PC-9 (cell line): ENCODE results near the gene AFAP1L2. TPM values are rescaled to one million over a fixed set of nuclear protein-coding genes. Genes with fewer than 3 reads are reported as not detected.

Experiments
- BruUV-seq: library from RNA; stranded (reverse); fragments of 400-500 nt; replicated peaks from 2 replicates; lab custom pipeline; 2021; lab: Mats Ljungman, UMichigan
- CTCF ChIA-PET: fragments of 300-600 bp; sonication (Branson Sonifier 250); formaldehyde crosslinking; loops from one replicate; lab custom pipeline; 2022; ENCODE audit warnings: antibody characterized with exemption; lab: Charles Lee
- POLR2A ChIA-PET: fragments of 300-600 bp; sonication (Branson Sonifier 250); formaldehyde crosslinking; loops from one replicate; lab custom pipeline; 2022; ENCODE audit warnings: antibody characterized with exemption; ENCODE audit not compliant: unreplicated experiment; lab: Charles Lee
- DNase-seq, 2 experiments: peaks; one replicate each; pipeline versions ENCODE4 v3.0.0 to v3.0.0-alpha.2; 2015 to 2022; ENCODE audit warnings: mixed read lengths in 1 of 2
- H2AFZ ChIP-seq: fragments of 200-600 bp; sonication (generic); 2 replicates; pipeline ENCODE4 v1.8.1; 2017; ENCODE audit warnings: antibody characterized with exemption
- H3F3A ChIP-seq: fragments of 200-600 bp; sonication (generic); 2 replicates; pipeline ENCODE4 v1.8.1; 2017; ENCODE audit warnings: antibody characterized with exemption, mild to moderate bottlenecking, low read depth; ENCODE audit not compliant: insufficient read depth
- H3K27ac ChIP-seq: fragments of 200-600 bp; sonication (generic); 2 replicates; pipeline ENCODE4 v1.6.1; 2016; ENCODE audit warnings: mixed run types
- H3K27me3 ChIP-seq: fragments of 200-600 bp; sonication (generic); 2 replicates; pipeline ENCODE4 v1.6.1; 2016; ENCODE audit warnings: low read depth, mixed run types; ENCODE audit not compliant: insufficient read depth
- H3K36me3 ChIP-seq: fragments of 200-600 bp; sonication (generic); 2 replicates; pipeline ENCODE4 v1.6.1; 2016; ENCODE audit warnings: low read depth, mixed run types
- H3K4me1 ChIP-seq: fragments of 200-600 bp; sonication (generic); replicated peaks from 2 replicates; pipeline ENCODE4 v1.6.1; 2016; ENCODE audit warnings: mixed run types; ENCODE audit not compliant: insufficient read depth
- H3K4me2 ChIP-seq: fragments of 200-600 bp; sonication (generic); 2 replicates; pipeline ENCODE4 v1.6.1; 2017; ENCODE audit warnings: mixed run types
- H3K4me3 ChIP-seq: fragments of 200-600 bp; sonication (generic); 2 replicates; pipeline ENCODE4 v1.6.1; 2016; ENCODE audit warnings: mixed run types
- H3K79me2 ChIP-seq: fragments of 200-600 bp; sonication (generic); 2 replicates; pipeline ENCODE4 v1.6.1; 2017; ENCODE audit warnings: low read depth, mixed run types
- H3K9me2 ChIP-seq: fragments of 200-600 bp; sonication (generic); 2 replicates; pipeline ENCODE4 v1.8.1; 2017; ENCODE audit warnings: mild to moderate bottlenecking; ENCODE audit not compliant: insufficient read depth
- H3K9me3 ChIP-seq: fragments of 200-600 bp; sonication (generic); 2 replicates; pipeline ENCODE4 v1.8.1; 2016; ENCODE audit warnings: low read depth; ENCODE audit not compliant: insufficient read depth
- H4K20me1 ChIP-seq: fragments of 200-600 bp; sonication (generic); 2 replicates; pipeline ENCODE4 v1.8.1; 2017; ENCODE audit not compliant: insufficient read depth
- CTCF ChIP-seq: fragments of 200-600 bp; sonication (generic); conservative IDR thresholded peaks from 2 replicates; pipeline ENCODE4 v1.6.1; 2017; ENCODE audit warnings: mixed run types, antibody characterized with exemption, mild to moderate bottlenecking, moderate library complexity
- EZH2 ChIP-seq: fragments of 200-600 bp; sonication (generic); IDR thresholded peaks from 2 replicates; pipeline ENCODE4 v1.8.0; 2017; ENCODE audit warnings: antibody characterized with exemption, low read depth
- intact Hi-C: fragments of 100-400 bp; cut with micrococcal nuclease; formaldehyde crosslinking; loops from one replicate; pipeline ENCODE4 v1.10.0; 2022; ENCODE audit not compliant: unreplicated experiment
- total RNA-seq: library from RNA; stranded (reverse); gene quantifications from 2 replicates; pipeline ENCODE4 v1.2.3, GENCODE V29; 2021

The AFAP1L2 gene
- total RNA-seq, 1 experiment from 2014 or later, result 35.4 TPM

- intact Hi-C loops, result no loop called here
- POLR2A ChIA-PET, result no interaction called here
- H3K9me2 ChIP-seq, result no peaks in the 10 kb centered on the region
Measured at GRCh38 chr10:114328441-114328812, 75.9 kb downstream of the AFAP1L2 start.

GRCh38 chr10:114327537-114328440 is 76.5 kb downstream of the AFAP1L2 start:
- H3F3A ChIP-seq, result no peaks in the 10 kb centered on the region
- no peak overlapping the region for H2AFZ ChIP-seq
- H3K4me1 ChIP-seq, result peaks cover 4% of the 10 kb centered on the region; the same call in 1 of the 2 replicates
- H3K4me3 ChIP-seq, result no peak overlapping the region
- H3K36me3 ChIP-seq, result 0 out of 2 replicates have a peak, but pooled peaks cover 2% of the 10 kb centered on the region
- TF ChIP-seq CTCF (no peak), EZH2 (no peak)
- DNase-seq, result no peak
- no peaks in the 10 kb centered on the region for H3K9me3 ChIP-seq
- intact Hi-C loops, result no loop called here
- no peaks in the 10 kb centered on the region for H3K9me2 ChIP-seq
- no peaks in the 10 kb centered on the region for H3K27me3 ChIP-seq
- H3K79me2 ChIP-seq, result no peaks in the 10 kb centered on the region
- ChIA-PET CTCF (no interaction called here), POLR2A (no interaction called here)
- H4K20me1 ChIP-seq, result no peaks in the 10 kb centered on the region
- BruUV-seq, result no TSS peak
- H3K4me2 ChIP-seq, result no peak overlapping the region
- H3K27ac ChIP-seq, result no peak overlapping the region

More at GRCh38 chr10:114328441-114328812, 75.9 kb downstream of the AFAP1L2 start:
- no peaks in the 10 kb centered on the region for H3K36me3 ChIP-seq
- H3F3A ChIP-seq, result no peaks in the 10 kb centered on the region
- H3K79me2 ChIP-seq, result no peaks in the 10 kb centered on the region
- H2AFZ ChIP-seq, result no peak overlapping the region
- no peaks in the 10 kb centered on the region for H4K20me1 ChIP-seq
- CTCF ChIA-PET, result no interaction called here
- H3K4me2 ChIP-seq, result no peak overlapping the region
- H3K27ac ChIP-seq, result no peak overlapping the region
- no peaks in the 10 kb centered on the region for H3K27me3 ChIP-seq
- H3K9me3 ChIP-seq, result no peaks in the 10 kb centered on the region
- H3K4me3 ChIP-seq, result no peak overlapping the region
- DNase-seq, result no peak
- BruUV-seq, result no TSS peak
- TF ChIP-seq EZH2 (no peak), CTCF (no peak)
- no peaks in the 10 kb centered on the region for H3K4me1 ChIP-seq

GRCh38 chr10:114326795-114327194 is 77.5 kb downstream of the AFAP1L2 start:
- intact Hi-C loops, result no loop called here
- H3F3A ChIP-seq, result no peaks in the 10 kb centered on the region; the same call in 1 of the 2 replicates
- no peaks in the 10 kb centered on the region for H3K79me2 ChIP-seq
- TF ChIP-seq EZH2 (no peak), CTCF (no peak)
- H3K9me3 ChIP-seq, result no peaks in the 10 kb centered on the region
- H2AFZ ChIP-seq, result no peak overlapping the region
- ChIA-PET POLR2A (no interaction called here), CTCF (no interaction called here)
- no peaks in the 10 kb centered on the region for H3K27me3 ChIP-seq
- no peak overlapping the region for H3K4me2 ChIP-seq
- DNase-seq, result no peak
- no peak overlapping the region for H3K27ac ChIP-seq
- 0 out of 2 replicates have a peak, but pooled peaks cover 5% of the 10 kb centered on the region for H3K36me3 ChIP-seq
- no peaks in the 10 kb centered on the region for H4K20me1 ChIP-seq
- BruUV-seq, result no TSS peak
- no peak overlapping the region for H3K4me3 ChIP-seq
- peaks cover 14% of the 10 kb centered on the region for H3K4me1 ChIP-seq
- H3K9me2 ChIP-seq, result no peaks in the 10 kb centered on the region
